Hepatocyte (in vitro differentiated cells): ENCODE results near the gene LDLRAD3. TPM values are rescaled to one million over a fixed set of nuclear protein-coding genes. Genes with fewer than 3 reads are reported as not detected.

Experiments
- DNase-seq: peaks from one replicate; pipeline ENCODE4 v3.0.0-alpha.2; 2016; ENCODE audit warnings: low spot score
- H2AFZ ChIP-seq: fragments of 200-600 bp; sonication (generic); 2 replicates; pipeline ENCODE4 v1.6.0; 2016; ENCODE audit warnings: antibody characterized with exemption, mild to moderate bottlenecking
- H3K27ac ChIP-seq: fragments of 200-600 bp; sonication (generic); 2 replicates; pipeline ENCODE4 v1.5.1; 2016; ENCODE audit warnings: mild to moderate bottlenecking
- H3K27me3 ChIP-seq: fragments of 200-600 bp; sonication (generic); 2 replicates; pipeline ENCODE4 v1.6.1; 2016
- H3K36me3 ChIP-seq: fragments of 200-600 bp; sonication (generic); replicated peaks from 2 replicates; pipeline ENCODE4 v1.5.1; 2016; ENCODE audit warnings: low read depth; ENCODE audit not compliant: insufficient read depth
- H3K4me1 ChIP-seq: fragments of 200-600 bp; sonication (generic); 2 replicates; pipeline ENCODE4 v1.5.1; 2016; ENCODE audit warnings: mild to moderate bottlenecking, moderate library complexity; ENCODE audit not compliant: insufficient read depth
- H3K4me2 ChIP-seq: fragments of 200-600 bp; sonication (generic); 2 replicates; pipeline ENCODE4 v1.6.0; 2016
- H3K4me3 ChIP-seq: fragments of 200-600 bp; sonication (generic); 2 replicates; pipeline ENCODE4 v1.5.1; 2016; ENCODE audit warnings: mild to moderate bottlenecking
- H3K79me2 ChIP-seq: fragments of 200-600 bp; sonication (generic); 2 replicates; pipeline ENCODE4 v1.6.0; 2017; ENCODE audit warnings: mild to moderate bottlenecking
- H3K9me2 ChIP-seq: fragments of 200-600 bp; sonication (generic); replicated peaks from 2 replicates; pipeline ENCODE4 v1.6.0; 2017; ENCODE audit warnings: mild to moderate bottlenecking; ENCODE audit not compliant: insufficient read depth
- H3K9me3 ChIP-seq: fragments of 200-600 bp; sonication (generic); 2 replicates; pipeline ENCODE4 v1.5.1; 2016; ENCODE audit warnings: low read depth, mild to moderate bottlenecking
- H4K20me1 ChIP-seq: fragments of 200-600 bp; sonication (generic); 2 replicates; pipeline ENCODE4 v1.6.0; 2016; ENCODE audit warnings: mild to moderate bottlenecking; ENCODE audit not compliant: insufficient read depth, poor library complexity, severe bottlenecking
- EZH2 ChIP-seq: fragments of 200-600 bp; sonication (generic); IDR thresholded peaks from 2 replicates; pipeline ENCODE4 v1.6.1; 2016; ENCODE audit warnings: antibody characterized with exemption, mild to moderate bottlenecking, borderline replicate concordance
- EZH2phosphoT487 ChIP-seq: fragments of 200-600 bp; sonication (generic); IDR thresholded peaks from one replicate; pipeline ENCODE4 v1.6.1; 2018; ENCODE audit warnings: antibody characterized with exemption, mild to moderate bottlenecking, low read depth, moderate library complexity; ENCODE audit not compliant: unreplicated experiment, severe bottlenecking
- WGBS: methylation state at CpG from one replicate; pipeline ENCODE4 v1.1.6; 2016; ENCODE audit warnings: low lambda C conversion rate; ENCODE audit errors: missing lambda C conversion rate; 5-methylcytosine and 5-hydroxymethylcytosine counted together
- polyA plus RNA-seq: library from polyadenylated mRNA; unstranded; fragments of >200 nt; fragmentation: Nextera tagmentation; extraction: Ambion mirVana; gene quantifications from 2 replicates; pipeline ENCODE4 v1.2.1, GENCODE V29; 2016
- total RNA-seq: library from RNA; depleted of rRNA; stranded (reverse); fragments of >200 nt; gene quantifications from 2 replicates; pipeline ENCODE4 v1.2.3, GENCODE V29; 2014
- TF ChIP-seq, protein P1 (sequence below): fragments of 200-600 bp; sonication (generic); IDR thresholded peaks from 2 replicates; pipeline ENCODE4 v1.5.1; 2016; ENCODE audit warnings: antibody characterized with exemption, mild to moderate bottlenecking; ENCODE audit not compliant: poor library complexity

The LDLRAD3 gene
- total and polyA plus RNA-seq, 2 experiments from 2014 or later = 12.2 TPM

DNA sequence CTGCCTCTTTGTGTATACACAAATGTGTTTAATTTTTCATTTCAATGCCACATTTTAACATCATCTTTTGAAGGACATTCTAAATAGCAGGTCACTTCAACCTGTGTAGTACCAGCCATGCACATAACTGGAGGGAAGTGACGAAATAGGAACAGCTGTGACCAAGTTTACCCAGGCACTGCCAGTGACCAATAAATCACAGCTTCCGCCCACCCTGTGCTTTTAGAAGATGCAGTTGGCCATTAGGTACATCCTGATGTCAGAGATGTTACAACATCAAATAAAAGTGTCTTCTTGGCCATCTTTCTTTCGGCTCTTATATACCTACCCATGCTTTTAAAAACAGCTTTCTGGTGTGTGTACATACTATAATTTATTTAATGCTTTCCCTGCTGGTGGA is 7.8 kb downstream of the LDLRAD3 start:
- Histone ChIP-seq H3K4me2 (no peak overlapping the region), H3K36me3 (no peaks in the 10 kb centered on the region), H4K20me1 (peaks cover 7% of the 10 kb centered on the region), H3K27ac (no peak overlapping the region), H3K9me2 (no peaks in the 10 kb centered on the region), H3K4me3 (no peak overlapping the region), H2AFZ (no peak overlapping the region), H3K79me2 (peaks cover 52% of the 10 kb centered on the region), H3K9me3 (no peaks in the 10 kb centered on the region), H3K27me3 (no peaks in the 10 kb centered on the region), H3K4me1 (no peaks in the 10 kb centered on the region)
- 84% methylated on average over 3 of the region's 3 CpGs for WGBS
- no peak for DNase-seq
- TF ChIP-seq EZH2 (no peak), EZH2phosphoT487 (no peak)
- TF ChIP-seq, protein P1, sequence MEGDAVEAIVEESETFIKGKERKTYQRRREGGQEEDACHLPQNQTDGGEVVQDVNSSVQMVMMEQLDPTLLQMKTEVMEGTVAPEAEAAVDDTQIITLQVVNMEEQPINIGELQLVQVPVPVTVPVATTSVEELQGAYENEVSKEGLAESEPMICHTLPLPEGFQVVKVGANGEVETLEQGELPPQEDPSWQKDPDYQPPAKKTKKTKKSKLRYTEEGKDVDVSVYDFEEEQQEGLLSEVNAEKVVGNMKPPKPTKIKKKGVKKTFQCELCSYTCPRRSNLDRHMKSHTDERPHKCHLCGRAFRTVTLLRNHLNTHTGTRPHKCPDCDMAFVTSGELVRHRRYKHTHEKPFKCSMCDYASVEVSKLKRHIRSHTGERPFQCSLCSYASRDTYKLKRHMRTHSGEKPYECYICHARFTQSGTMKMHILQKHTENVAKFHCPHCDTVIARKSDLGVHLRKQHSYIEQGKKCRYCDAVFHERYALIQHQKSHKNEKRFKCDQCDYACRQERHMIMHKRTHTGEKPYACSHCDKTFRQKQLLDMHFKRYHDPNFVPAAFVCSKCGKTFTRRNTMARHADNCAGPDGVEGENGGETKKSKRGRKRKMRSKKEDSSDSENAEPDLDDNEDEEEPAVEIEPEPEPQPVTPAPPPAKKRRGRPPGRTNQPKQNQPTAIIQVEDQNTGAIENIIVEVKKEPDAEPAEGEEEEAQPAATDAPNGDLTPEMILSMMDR = no peak

DNA sequence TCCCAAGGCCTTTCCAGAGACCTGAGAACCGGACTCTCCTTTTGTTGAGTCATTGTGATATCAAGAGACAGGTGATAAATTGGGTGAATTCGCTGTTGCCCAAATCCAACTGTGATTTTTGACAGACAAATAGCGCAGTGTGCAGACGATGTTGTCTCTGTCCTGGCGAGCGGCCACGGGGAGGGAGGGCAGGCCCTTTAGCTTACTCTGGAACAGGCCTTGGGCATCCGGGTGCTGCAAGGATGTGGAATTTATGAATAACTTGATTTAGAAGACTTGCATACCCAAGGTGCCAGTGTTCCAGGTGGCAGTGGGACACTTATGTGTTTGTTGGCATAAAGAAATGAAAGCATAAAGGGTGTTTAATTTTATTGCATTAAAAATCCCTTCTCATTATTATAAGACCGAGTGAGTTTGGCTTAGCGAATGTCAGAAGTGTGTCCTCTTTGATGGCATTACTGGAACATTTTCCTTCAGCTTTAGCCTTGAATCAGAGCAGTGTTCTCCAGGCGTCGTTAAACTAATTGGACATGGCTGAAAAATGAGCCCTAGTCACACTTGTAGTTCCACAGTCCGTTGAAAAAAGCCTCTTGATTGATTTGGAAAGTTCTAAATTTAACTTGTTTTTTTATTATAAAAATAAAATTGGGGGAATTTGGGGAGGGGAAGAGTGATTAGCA is 9.4 kb downstream of the LDLRAD3 start:
- WGBS = 87% methylated on average over 13 of the region's 13 CpGs
- Histone ChIP-seq H3K9me3 (no peaks in the 10 kb centered on the region), H3K4me3 (no peak overlapping the region), H3K4me1 (no peaks in the 10 kb centered on the region), H3K27me3 (no peaks in the 10 kb centered on the region), H2AFZ (no peak overlapping the region), H3K36me3 (no peaks in the 10 kb centered on the region), H3K9me2 (no peaks in the 10 kb centered on the region), H4K20me1 (peaks cover 7% of the 10 kb centered on the region), H3K4me2 (no peak overlapping the region), H3K79me2 (peaks cover 46% of the 10 kb centered on the region), H3K27ac (no peak overlapping the region)
- no peak for DNase-seq
- TF ChIP-seq, protein P1 = no peak

DNA sequence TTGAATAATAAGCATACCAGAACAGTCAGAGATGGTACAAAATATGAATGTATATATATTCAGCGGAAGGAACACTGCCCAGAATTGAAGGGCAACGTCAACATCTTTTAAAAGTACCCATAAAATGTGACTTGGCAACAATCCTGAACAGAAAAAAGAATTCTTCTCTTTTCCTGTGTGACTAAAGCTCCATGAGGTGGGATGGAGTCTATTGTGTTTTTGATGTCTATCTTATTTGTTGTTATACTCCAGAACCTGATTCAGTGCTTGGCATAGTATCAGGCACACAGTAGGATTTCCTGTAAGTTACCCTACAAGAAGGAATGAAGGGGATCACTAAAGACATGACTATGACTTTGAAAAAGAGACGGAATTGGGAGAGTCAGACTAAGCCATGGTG is 10.3 kb downstream of the LDLRAD3 start:
- peaks cover 7% of the 10 kb centered on the region for H4K20me1 ChIP-seq
- no peaks in the 10 kb centered on the region for H3K4me1 ChIP-seq
- H3K9me2 ChIP-seq = no peaks in the 10 kb centered on the region
- H3K9me3 ChIP-seq = no peaks in the 10 kb centered on the region
- no peaks in the 10 kb centered on the region for H3K36me3 ChIP-seq
- H3K79me2 ChIP-seq = peaks cover 46% of the 10 kb centered on the region
- H2AFZ ChIP-seq = no peak overlapping the region
- no peak overlapping the region for H3K4me2 ChIP-seq
- no peak for DNase-seq
- no peak for TF ChIP-seq EZH2
- TF ChIP-seq, protein P1 = no peak
- TF ChIP-seq EZH2phosphoT487 = no peak
- no peak overlapping the region for H3K4me3 ChIP-seq
- H3K27ac ChIP-seq = no peak overlapping the region
- H3K27me3 ChIP-seq = no peaks in the 10 kb centered on the region
- WGBS = 82% methylated on average over 3 of the region's 3 CpGs

DNA sequence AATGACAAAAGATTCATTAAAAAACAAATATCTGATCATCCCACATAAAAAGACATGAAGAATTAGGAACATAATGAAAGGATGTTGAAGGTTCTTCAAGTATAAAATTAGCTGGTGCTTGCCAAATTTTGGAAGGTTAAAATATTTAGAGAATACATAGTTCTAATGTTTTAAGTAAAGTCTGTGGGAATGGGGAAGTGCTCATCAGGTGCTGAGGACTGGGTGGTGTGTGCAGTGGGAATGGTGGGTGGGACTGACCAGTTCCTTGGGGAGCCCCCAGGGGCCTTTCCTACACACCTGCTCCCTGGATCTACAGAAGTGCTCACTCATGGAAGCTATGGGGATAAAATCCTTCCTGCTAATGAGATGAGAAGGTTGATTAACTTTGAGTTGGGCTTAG is 11.8 kb downstream of the LDLRAD3 start:
- H3K27me3 ChIP-seq = no peaks in the 10 kb centered on the region
- H3K36me3 ChIP-seq = no peaks in the 10 kb centered on the region
- H3K79me2 ChIP-seq = peaks cover 43% of the 10 kb centered on the region
- H2AFZ ChIP-seq = no peak overlapping the region
- no peaks in the 10 kb centered on the region for H3K4me1 ChIP-seq
- peaks cover 2% of the 10 kb centered on the region for H4K20me1 ChIP-seq
- TF ChIP-seq EZH2 (no peak), EZH2phosphoT487 (no peak)
- TF ChIP-seq, protein P1 = no peak
- no peak for DNase-seq
- no peak overlapping the region for H3K27ac ChIP-seq
- H3K4me2 ChIP-seq = no peak overlapping the region
- no peak overlapping the region for H3K4me3 ChIP-seq
- no peaks in the 10 kb centered on the region for H3K9me3 ChIP-seq
- H3K9me2 ChIP-seq = no peaks in the 10 kb centered on the region
